Mammary epithelial cell (primary cell): ENCODE measurements around the gene SRD5A3.
A peak's percentile ranks its signal among the peaks of the same experiment; 100 is the strongest.

ENCODE experiments used
- CTCF ChIP-seq, 2 donors: IDR thresholded peaks in 1 of 2; conservative IDR thresholded peaks in 1 of 2; 2 replicates each; pipeline ENCODE4 v1.5.1; 2011 to 2012; ENCODE audit warnings: inconsistent platforms in 2 of 2, low read length in 2 of 2, mild to moderate bottlenecking in 2 of 2, control low read depth in 1 of 2, low read depth in 1 of 2; ENCODE audit not compliant: insufficient read depth in 1 of 2; ENCODE audit errors: extremely low read depth in 1 of 2
- EZH2 ChIP-seq: IDR thresholded peaks from 2 replicates; pipeline ENCODE4 v1.6.1; 2012; ENCODE audit warnings: low read length, inconsistent platforms, borderline replicate concordance

DNA sequence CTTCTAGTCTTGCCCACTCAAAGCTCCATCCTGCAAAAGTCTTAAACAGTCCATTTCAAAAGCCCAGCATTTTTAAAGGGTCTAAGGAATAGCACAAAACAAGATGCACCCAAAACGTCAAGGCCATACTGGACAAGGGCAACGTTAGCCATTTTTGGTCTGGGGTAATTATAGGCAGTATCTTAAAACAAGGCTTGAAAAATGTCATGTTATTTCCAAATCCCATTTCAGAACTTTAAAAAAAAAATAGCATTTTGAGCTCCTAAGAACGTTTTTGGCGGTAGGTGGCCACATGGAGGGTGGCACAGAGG lies 49.1 kb downstream of the SRD5A3 start:
- TF ChIP-seq CTCF (conservative IDR thresholded peaks at IDR 0.05 in 1 of 2, IDR thresholded peaks at IDR 0.05 in 1 of 2; ENCODE audit: extremely low read depth in 1 of 2, insufficient read depth in 1 of 2, low read depth in 1 of 2, low read length in 2 of 2) (peak in 1 of 2 donors; percentile 21), EZH2 (no peak)
